MM.1S (cell line): Measurements from ENCODE around the gene KTN1.

Source experiments
- DNase-seq: peaks from one replicate; pipeline ENCODE4 v3.0.0-alpha.2; 2015
- H2AFZ ChIP-seq: fragments of 300-600 bp; sonication (generic); 2 replicates; pipeline ENCODE4 v1.6.0; 2016; ENCODE audit warnings: antibody characterized with exemption, low read length
- H3F3A ChIP-seq: fragments of 300-600 bp; sonication (generic); 2 replicates; pipeline ENCODE4 v1.6.1; 2016; ENCODE audit warnings: mild to moderate bottlenecking, antibody characterized with exemption, low read length, moderate library complexity, mixed read lengths; ENCODE audit not compliant: insufficient read depth
- H3K27ac ChIP-seq: fragments of 300-600 bp; sonication (generic); 2 replicates; pipeline ENCODE4 v1.5.1; 2016; ENCODE audit warnings: mild to moderate bottlenecking, low read length
- H3K27me3 ChIP-seq: fragments of 300-600 bp; sonication (generic); replicated peaks from 2 replicates; pipeline ENCODE4 v1.6.0; 2016; ENCODE audit warnings: low read length; ENCODE audit not compliant: insufficient read depth
- H3K36me3 ChIP-seq: fragments of 300-600 bp; sonication (generic); replicated peaks from 2 replicates; pipeline ENCODE4 v1.6.1; 2016; ENCODE audit warnings: mild to moderate bottlenecking, low read length, mixed read lengths; ENCODE audit not compliant: insufficient read depth
- H3K4me1 ChIP-seq: fragments of 300-600 bp; sonication (generic); 2 replicates; pipeline ENCODE4 v1.6.1; 2016; ENCODE audit warnings: low read length, mixed read lengths
- H3K4me2 ChIP-seq: fragments of 300-600 bp; sonication (generic); 2 replicates; pipeline ENCODE4 v1.6.0; 2016; ENCODE audit warnings: low read depth, low read length
- H3K4me3 ChIP-seq: fragments of 300-600 bp; sonication (generic); 2 replicates; pipeline ENCODE4 v1.5.1; 2016; ENCODE audit warnings: low read length, mixed read lengths
- H3K79me2 ChIP-seq: fragments of 300-600 bp; sonication (generic); 2 replicates; pipeline ENCODE4 v1.6.1; 2016; ENCODE audit warnings: mixed run types, low read length, mixed read lengths
- H3K9ac ChIP-seq: fragments of 300-600 bp; sonication (generic); 2 replicates; pipeline ENCODE4 v1.6.1; 2016; ENCODE audit warnings: low read length, mixed read lengths
- H3K9me2 ChIP-seq: fragments of 300-600 bp; sonication (generic); replicated peaks from 2 replicates; pipeline ENCODE4 v1.6.1; 2016; ENCODE audit warnings: mild to moderate bottlenecking, low read length, mixed read lengths; ENCODE audit not compliant: insufficient read depth
- H3K9me3 ChIP-seq: fragments of 300-600 bp; sonication (generic); replicated peaks from 2 replicates; pipeline ENCODE4 v1.6.1; 2016; ENCODE audit warnings: mild to moderate bottlenecking, low read length, mixed read lengths; ENCODE audit not compliant: insufficient read depth
- H4K20me1 ChIP-seq: fragments of 300-600 bp; sonication (generic); 2 replicates; pipeline ENCODE4 v1.6.1; 2016; ENCODE audit warnings: mild to moderate bottlenecking, low read length, moderate library complexity, mixed read lengths; ENCODE audit not compliant: insufficient read depth
- EZH2 ChIP-seq: fragments of 300-600 bp; sonication (generic); optimal IDR thresholded peaks from 2 replicates; pipeline ENCODE3; 2017; ENCODE audit warnings: low read depth, mild to moderate bottlenecking, antibody characterized with exemption, low read length, mixed read lengths
- EZH2phosphoT487 ChIP-seq: fragments of 300-600 bp; sonication (generic); IDR thresholded peaks from 2 replicates; pipeline ENCODE4 v1.6.1; 2018; ENCODE audit warnings: antibody characterized with exemption, low read length
- TF ChIP-seq, protein P1 (sequence below): fragments of 300-600 bp; sonication (generic); IDR thresholded peaks from 2 replicates; pipeline ENCODE4 v1.5.1; 2016; ENCODE audit warnings: antibody characterized with exemption, low read length, mixed read lengths

The KTN1 gene

DNA sequence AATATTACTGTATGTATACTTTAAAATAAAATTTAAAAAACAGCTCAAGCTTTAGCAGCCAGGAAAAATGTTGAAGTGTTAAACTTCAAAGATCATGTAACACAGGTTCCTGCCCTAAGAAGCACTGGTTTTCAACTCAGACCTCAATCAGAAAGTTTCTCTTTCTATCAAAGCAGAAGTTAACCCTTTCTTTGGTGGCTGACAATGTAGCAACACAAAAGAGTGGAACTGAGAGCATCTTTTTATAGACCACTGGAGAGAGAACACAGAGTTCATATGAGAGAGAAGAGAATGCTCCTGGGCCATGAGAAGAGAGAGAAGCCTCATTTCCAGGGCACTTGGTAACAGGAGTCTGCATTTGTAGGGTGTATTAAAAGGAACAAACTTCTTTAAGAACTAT lies 42.2 kb upstream of the KTN1 start:
- Histone ChIP-seq H2AFZ (no peak overlapping the region), H3K79me2 (no peaks in the 10 kb centered on the region), H3F3A (no peaks in the 10 kb centered on the region), H3K9me2 (no peaks in the 10 kb centered on the region), H3K9me3 (no peaks in the 10 kb centered on the region), H4K20me1 (no peaks in the 10 kb centered on the region), H3K36me3 (no peaks in the 10 kb centered on the region), H3K4me1 (no peaks in the 10 kb centered on the region), H3K4me3 (no peak overlapping the region), H3K4me2 (no peak overlapping the region), H3K9ac (no peak overlapping the region), H3K27ac (no peak overlapping the region), H3K27me3 (no peaks in the 10 kb centered on the region)
- no peak for DNase-seq
- no peak for TF ChIP-seq EZH2

DNA sequence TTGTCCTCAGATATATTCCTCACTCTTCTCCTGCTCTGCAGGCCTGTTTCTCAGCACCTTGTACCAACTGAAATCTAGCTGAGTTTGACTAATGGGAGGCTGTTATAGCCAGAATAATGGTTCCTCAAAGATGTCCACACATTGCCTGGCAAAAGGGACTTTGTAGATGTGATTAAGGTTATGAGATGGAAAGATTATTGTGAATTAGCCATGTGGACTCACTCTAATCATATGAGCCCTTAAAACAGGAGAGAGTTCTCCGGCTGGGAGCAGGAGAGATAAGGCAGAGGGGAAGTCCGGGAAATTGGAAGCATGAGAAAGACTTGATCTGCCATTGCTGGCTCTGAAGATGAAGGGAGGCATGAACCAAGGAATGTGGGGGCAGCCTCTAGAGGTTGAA lies 40.0 kb upstream of the KTN1 start:
- Histone ChIP-seq H3K79me2 (no peaks in the 10 kb centered on the region), H3F3A (no peaks in the 10 kb centered on the region), H2AFZ (no peak overlapping the region), H3K27ac (no peak overlapping the region), H3K4me2 (no peak overlapping the region), H3K4me3 (no peak overlapping the region), H4K20me1 (no peaks in the 10 kb centered on the region), H3K9me3 (no peaks in the 10 kb centered on the region), H3K27me3 (no peaks in the 10 kb centered on the region), H3K9me2 (no peaks in the 10 kb centered on the region), H3K36me3 (no peaks in the 10 kb centered on the region), H3K4me1 (no peaks in the 10 kb centered on the region), H3K9ac (no peak overlapping the region)
- TF ChIP-seq EZH2 (no peak), EZH2phosphoT487 (no peak)
- TF ChIP-seq, protein P1, sequence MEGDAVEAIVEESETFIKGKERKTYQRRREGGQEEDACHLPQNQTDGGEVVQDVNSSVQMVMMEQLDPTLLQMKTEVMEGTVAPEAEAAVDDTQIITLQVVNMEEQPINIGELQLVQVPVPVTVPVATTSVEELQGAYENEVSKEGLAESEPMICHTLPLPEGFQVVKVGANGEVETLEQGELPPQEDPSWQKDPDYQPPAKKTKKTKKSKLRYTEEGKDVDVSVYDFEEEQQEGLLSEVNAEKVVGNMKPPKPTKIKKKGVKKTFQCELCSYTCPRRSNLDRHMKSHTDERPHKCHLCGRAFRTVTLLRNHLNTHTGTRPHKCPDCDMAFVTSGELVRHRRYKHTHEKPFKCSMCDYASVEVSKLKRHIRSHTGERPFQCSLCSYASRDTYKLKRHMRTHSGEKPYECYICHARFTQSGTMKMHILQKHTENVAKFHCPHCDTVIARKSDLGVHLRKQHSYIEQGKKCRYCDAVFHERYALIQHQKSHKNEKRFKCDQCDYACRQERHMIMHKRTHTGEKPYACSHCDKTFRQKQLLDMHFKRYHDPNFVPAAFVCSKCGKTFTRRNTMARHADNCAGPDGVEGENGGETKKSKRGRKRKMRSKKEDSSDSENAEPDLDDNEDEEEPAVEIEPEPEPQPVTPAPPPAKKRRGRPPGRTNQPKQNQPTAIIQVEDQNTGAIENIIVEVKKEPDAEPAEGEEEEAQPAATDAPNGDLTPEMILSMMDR, result no peak
- no peak for DNase-seq

DNA sequence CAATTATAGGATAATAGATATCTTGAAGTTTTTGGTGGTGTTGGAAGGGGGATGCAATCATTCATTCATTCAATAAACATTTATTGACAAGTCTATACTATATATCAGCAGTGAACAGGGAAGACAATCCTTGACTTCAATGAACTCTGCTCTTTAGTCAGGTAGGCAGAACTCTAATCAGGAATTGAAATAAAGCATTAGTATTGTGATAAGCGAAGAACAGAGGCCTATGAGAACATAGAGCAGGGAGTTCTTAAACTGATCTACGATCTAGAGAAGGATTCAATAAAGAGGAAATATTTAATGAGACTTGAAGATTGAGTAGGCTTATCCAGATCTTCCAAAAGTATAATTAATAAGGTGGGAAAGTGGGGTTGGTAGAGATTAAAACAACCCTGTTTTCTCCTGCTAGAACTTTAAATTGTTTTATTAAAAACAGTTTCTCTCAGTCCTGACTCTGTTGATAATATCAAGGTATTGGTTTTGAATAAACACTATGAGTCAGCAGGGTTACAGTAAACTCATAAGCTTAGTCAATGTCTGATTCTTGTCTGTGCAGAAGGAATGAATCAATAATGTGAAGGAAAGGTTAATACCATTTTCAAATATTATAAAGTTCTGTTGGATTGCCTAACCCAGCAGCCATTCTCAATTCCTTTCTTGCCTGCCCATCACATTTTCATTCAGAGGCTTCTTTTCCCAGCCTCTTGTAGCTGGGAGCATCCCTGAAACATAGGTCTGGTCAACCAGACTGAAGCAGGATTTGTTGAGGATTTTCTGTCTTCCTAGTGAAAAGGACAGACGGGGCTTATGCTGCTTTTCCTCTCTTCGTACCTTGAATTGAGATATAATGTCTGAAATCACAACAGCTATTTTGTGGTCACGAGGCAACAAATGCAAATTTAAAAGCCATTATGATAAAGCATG lies 38.9 kb upstream of the KTN1 start:
- H4K20me1 ChIP-seq, result no peaks in the 10 kb centered on the region
- H3K27me3 ChIP-seq, result no peaks in the 10 kb centered on the region
- H3K9me2 ChIP-seq, result no peaks in the 10 kb centered on the region
- no peak overlapping the region for H3K9ac ChIP-seq
- DNase-seq, result no peak
- no peak overlapping the region for H3K4me3 ChIP-seq
- H3K4me2 ChIP-seq, result no peak overlapping the region
- no peak overlapping the region for H3K27ac ChIP-seq
- no peaks in the 10 kb centered on the region for H3K9me3 ChIP-seq
- TF ChIP-seq EZH2 (no peak), EZH2phosphoT487 (no peak)
- TF ChIP-seq, protein P1, result no peak
- no peaks in the 10 kb centered on the region for H3K36me3 ChIP-seq
- H2AFZ ChIP-seq, result no peak overlapping the region
- no peaks in the 10 kb centered on the region for H3F3A ChIP-seq
- H3K79me2 ChIP-seq, result no peaks in the 10 kb centered on the region
- no peaks in the 10 kb centered on the region for H3K4me1 ChIP-seq

DNA sequence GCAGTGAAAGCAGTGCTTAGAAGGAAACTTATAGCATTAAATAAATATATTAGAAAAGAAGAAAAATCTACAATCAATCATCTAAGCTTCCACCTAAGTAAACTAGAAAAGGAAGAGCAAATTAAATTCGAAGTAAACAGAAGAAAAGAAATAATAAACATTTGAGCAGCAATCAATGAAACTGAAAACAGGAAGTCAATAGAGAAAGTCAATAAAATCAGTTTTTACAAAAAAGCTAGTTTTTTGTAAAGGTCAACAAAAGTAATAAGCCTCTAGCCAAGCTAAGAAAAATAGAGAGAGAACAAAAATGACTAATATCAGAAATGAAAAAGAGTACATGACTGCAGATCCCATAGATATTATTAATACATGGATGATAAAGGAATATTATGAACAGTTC lies 34.2 kb upstream of the KTN1 start:
- TF ChIP-seq EZH2 (no peak), EZH2phosphoT487 (no peak)
- TF ChIP-seq, protein P1, result no peak
- H3K27ac ChIP-seq, result no peak overlapping the region
- H3K4me2 ChIP-seq, result no peak overlapping the region
- H3K4me3 ChIP-seq, result no peak overlapping the region
- no peak overlapping the region for H2AFZ ChIP-seq
- H3K4me1 ChIP-seq, result no peaks in the 10 kb centered on the region
- H3K9me3 ChIP-seq, result no peaks in the 10 kb centered on the region
- H3F3A ChIP-seq, result no peaks in the 10 kb centered on the region
- DNase-seq, result no peak
- no peaks in the 10 kb centered on the region for H3K9me2 ChIP-seq
- H3K36me3 ChIP-seq, result no peaks in the 10 kb centered on the region
- H3K79me2 ChIP-seq, result no peaks in the 10 kb centered on the region
- H3K9ac ChIP-seq, result no peak overlapping the region
- H4K20me1 ChIP-seq, result no peaks in the 10 kb centered on the region
- no peaks in the 10 kb centered on the region for H3K27me3 ChIP-seq
